Muscle layer of colon (tissue), 2 donors: ENCODE measurements around the gene VRK2.

Experiments used
- H3K27ac ChIP-seq: one replicate; pipeline ENCODE4 v1.7.0; 2013; ENCODE audit warnings: low read depth, mild to moderate bottlenecking, low read length, moderate library complexity
- H3K27me3 ChIP-seq, 2 donors: one replicate each; pipeline ENCODE4 v1.7.0; 2013; ENCODE audit warnings: low read length in 2 of 2, mild to moderate bottlenecking in 2 of 2; ENCODE audit not compliant: insufficient read depth in 2 of 2, control insufficient read depth in 1 of 2
- H3K36me3 ChIP-seq: one replicate; pipeline ENCODE4 v1.7.0; 2013; ENCODE audit warnings: mild to moderate bottlenecking, low read length; ENCODE audit not compliant: insufficient read depth
- H3K4me1 ChIP-seq: one replicate; pipeline ENCODE4 v1.7.0; 2013; ENCODE audit warnings: mild to moderate bottlenecking, low read length; ENCODE audit not compliant: insufficient read depth
- H3K4me3 ChIP-seq, 2 donors: one replicate each; pipeline ENCODE4 v1.7.0; 2013; ENCODE audit warnings: low read length in 2 of 2, low read depth in 1 of 2, mild to moderate bottlenecking in 1 of 2, moderate library complexity in 1 of 2
- H3K9ac ChIP-seq: one replicate; pipeline ENCODE4 v1.7.0; 2013; ENCODE audit warnings: low read length
- H3K9me3 ChIP-seq: one replicate; pipeline ENCODE4 v1.7.0; 2013; ENCODE audit warnings: mild to moderate bottlenecking, low read length
- donor health status: abdominal sarcoma.
- donor health status: Adenocarcinoma of cecum.

VRK2 gene

GRCh38 chr2:58055033-58055786, 8.6 kb downstream of the VRK2 start:
- H3K27ac ChIP-seq: no peak overlapping the region
- H3K4me3 ChIP-seq: no peak overlapping the region
- no peak overlapping the region for H3K9ac ChIP-seq
- H3K4me1 ChIP-seq: peaks cover 10% of the 10 kb centered on the region
- H3K9me3 ChIP-seq: no peaks in the 10 kb centered on the region
- H3K27me3 ChIP-seq: no peaks in the 10 kb centered on the region
- peaks cover 6% of the 10 kb centered on the region for H3K36me3 ChIP-seq

GRCh38 chr2:58056192-58056916, 9.7 kb downstream of the VRK2 start:
- Histone ChIP-seq H3K27me3 (no peaks in the 10 kb centered on the region), H3K27ac (no peak overlapping the region), H3K4me1 (peaks cover 10% of the 10 kb centered on the region), H3K9me3 (no peaks in the 10 kb centered on the region), H3K36me3 (peaks cover 6% of the 10 kb centered on the region), H3K9ac (no peak overlapping the region), H3K4me3 (no peak overlapping the region)

GRCh38 chr2:58057707-58058530, 11.3 kb downstream of the VRK2 start:
- Histone ChIP-seq H3K9ac (no peak overlapping the region), H3K36me3 (peaks cover 6% of the 10 kb centered on the region)

GRCh38 chr2:58063641-58064040, 17.0 kb downstream of the VRK2 start:
- Histone ChIP-seq H3K4me1 (no peaks in the 10 kb centered on the region), H3K9me3 (no peaks in the 10 kb centered on the region), H3K27ac (no peak overlapping the region), H3K4me3 (no peak overlapping the region), H3K27me3 (no peaks in the 10 kb centered on the region), H3K36me3 (peaks cover 4% of the 10 kb centered on the region), H3K9ac (no peak overlapping the region)

More at GRCh38 chr2:58057707-58058530, 11.3 kb downstream of the VRK2 start:
- no peak overlapping the region for H3K4me3 ChIP-seq
- peaks cover 10% of the 10 kb centered on the region for H3K4me1 ChIP-seq
- no peaks in the 10 kb centered on the region for H3K9me3 ChIP-seq
- no peaks in the 10 kb centered on the region for H3K27me3 ChIP-seq
- H3K27ac ChIP-seq: no peak overlapping the region

- no peaks in the 10 kb centered on the region for H3K4me1 ChIP-seq
- H3K27ac ChIP-seq: no peak overlapping the region
- H3K9me3 ChIP-seq: no peaks in the 10 kb centered on the region
- H3K27me3 ChIP-seq: no peaks in the 10 kb centered on the region
- no peak overlapping the region for H3K9ac ChIP-seq
- no peaks in the 10 kb centered on the region for H3K36me3 ChIP-seq
- H3K4me3 ChIP-seq: no peak overlapping the region
These were observed 17.5 kb downstream of the VRK2 start for GRCh38 chr2:58064086-58064485.

- Histone ChIP-seq H3K4me1 (no peaks in the 10 kb centered on the region), H3K27me3 (no peaks in the 10 kb centered on the region), H3K9me3 (no peaks in the 10 kb centered on the region), H3K27ac (no peak overlapping the region), H3K36me3 (no peaks in the 10 kb centered on the region), H3K9ac (no peak overlapping the region), H3K4me3 (no peak overlapping the region)
These were observed 18.6 kb downstream of the VRK2 start for GRCh38 chr2:58065248-58065647.

- no peak overlapping the region for H3K9ac ChIP-seq
- no peak overlapping the region for H3K27ac ChIP-seq
- H3K9me3 ChIP-seq: no peaks in the 10 kb centered on the region
- no peaks in the 10 kb centered on the region for H3K36me3 ChIP-seq
- no peak overlapping the region for H3K4me3 ChIP-seq
- H3K4me1 ChIP-seq: no peaks in the 10 kb centered on the region
- H3K27me3 ChIP-seq: no peaks in the 10 kb centered on the region
These were observed 20.4 kb downstream of the VRK2 start for GRCh38 chr2:58067001-58067400.

GRCh38 chr2:58070765-58071164, 24.2 kb downstream of the VRK2 start:
- H3K9me3 ChIP-seq: no peaks in the 10 kb centered on the region
- H3K36me3 ChIP-seq: no peaks in the 10 kb centered on the region
- no peaks in the 10 kb centered on the region for H3K27me3 ChIP-seq
- H3K4me1 ChIP-seq: no peaks in the 10 kb centered on the region
- no peak overlapping the region for H3K9ac ChIP-seq
- H3K4me3 ChIP-seq: no peak overlapping the region
- H3K27ac ChIP-seq: no peak overlapping the region

- Histone ChIP-seq H3K9ac (no peak overlapping the region), H3K4me1 (no peaks in the 10 kb centered on the region), H3K36me3 (no peaks in the 10 kb centered on the region), H3K9me3 (no peaks in the 10 kb centered on the region), H3K4me3 (no peak overlapping the region), H3K27ac (no peak overlapping the region), H3K27me3 (no peaks in the 10 kb centered on the region)
These were observed 25.5 kb downstream of the VRK2 start for GRCh38 chr2:58072102-58072501.

- Histone ChIP-seq H3K9ac (no peak overlapping the region), H3K4me3 (no peak overlapping the region), H3K27ac (no peak overlapping the region), H3K36me3 (no peaks in the 10 kb centered on the region), H3K4me1 (no peaks in the 10 kb centered on the region), H3K27me3 (no peaks in the 10 kb centered on the region), H3K9me3 (no peaks in the 10 kb centered on the region)
These were observed 26.4 kb downstream of the VRK2 start for GRCh38 chr2:58073008-58073407.

GRCh38 chr2:58073751-58074150, 27.1 kb downstream of the VRK2 start:
- H3K36me3 ChIP-seq: no peaks in the 10 kb centered on the region
- H3K9me3 ChIP-seq: no peaks in the 10 kb centered on the region
- H3K27me3 ChIP-seq: no peaks in the 10 kb centered on the region
- no peak overlapping the region for H3K27ac ChIP-seq
- H3K9ac ChIP-seq: no peak overlapping the region
- H3K4me3 ChIP-seq: no peak overlapping the region
- H3K4me1 ChIP-seq: no peaks in the 10 kb centered on the region
